Erythroblast (primary cell): ENCODE results near the gene ALDH3B2.
A peak's percentile ranks its signal among the peaks of the same experiment; 100 is the strongest.
"Not testable (repeated sequence)": the region's sequence is repeated elsewhere in the genome, so short reads cannot be mapped to it uniquely, and the experiment has no call there.

Source experiments
- DNase-seq, 2 experiments: peaks; one replicate each; lab custom pipeline; 2025; lab: John Stamatoyannopoulos, UW
- GATA1 ChIP-seq: IDR thresholded peaks from 2 replicates; pipeline ENCODE4 v1.6.1; 2011; ENCODE audit warnings: low read depth, mild to moderate bottlenecking, control low read depth, low read length, moderate library complexity
- POLR2A ChIP-seq: IDR thresholded peaks from 2 replicates; pipeline ENCODE4 v1.6.1; 2011; ENCODE audit warnings: mild to moderate bottlenecking, low read length

Gene ALDH3B2

GRCh38 chr11:67662142-67662834, 12.1 kb downstream of the ALDH3B2 start:
- TF ChIP-seq POLR2A, result no peak
- TF ChIP-seq GATA1, result no peak
- DNase-seq, result no peak

GRCh38 chr11:67660752-67661151, 13.7 kb downstream of the ALDH3B2 start:
- DNase-seq, result not testable (repeated sequence)

GRCh38 chr11:67659651-67660165, 14.7 kb downstream of the ALDH3B2 start:
- not testable (repeated sequence) for DNase-seq

- no peak for DNase-seq
- TF ChIP-seq POLR2A (no peak), GATA1 (no peak)
Observed at GRCh38 chr11:67657300-67657699, 17.1 kb downstream of the ALDH3B2 start.

- peak in 1 of 2 experiments; percentile 16 for DNase-seq
- no peak for TF ChIP-seq GATA1
- no peak for TF ChIP-seq POLR2A
Observed at GRCh38 chr11:67656278-67656922, 18.0 kb downstream of the ALDH3B2 start.

- no peak for DNase-seq
- no peak for TF ChIP-seq GATA1
- TF ChIP-seq POLR2A, result no peak
Observed at GRCh38 chr11:67654225-67654624, 20.2 kb downstream of the ALDH3B2 start.

GRCh38 chr11:67652965-67653845, 21.2 kb downstream of the ALDH3B2 start:
- TF ChIP-seq POLR2A (no peak), GATA1 (no peak)
- no peak for DNase-seq

GRCh38 chr11:67651976-67652781, 22.2 kb downstream of the ALDH3B2 start:
- TF ChIP-seq GATA1 (no peak), POLR2A (no peak)

GRCh38 chr11:67649634-67650510, 24.6 kb downstream of the ALDH3B2 start:
- no peak for DNase-seq
- TF ChIP-seq GATA1 (no peak), POLR2A (no peak)

More at GRCh38 chr11:67651976-67652781, 22.2 kb downstream of the ALDH3B2 start:
- DNase-seq, result no peak

- no peak for DNase-seq
Observed at GRCh38 chr11:67648796-67649613, 25.4 kb downstream of the ALDH3B2 start.

GRCh38 chr11:67648140-67648795, 26.2 kb downstream of the ALDH3B2 start:
- DNase-seq, result peak in 1 of 2 experiments; percentile 21
- TF ChIP-seq POLR2A (no peak), GATA1 (no peak)

More at GRCh38 chr11:67648796-67649613, 25.4 kb downstream of the ALDH3B2 start:
- no peak for TF ChIP-seq POLR2A
- TF ChIP-seq GATA1, result no peak
